SH-SY5Y (cell line): ENCODE results near the gene RMC1.

Source experiments
- GATA2 ChIP-seq: IDR thresholded peaks from 2 replicates; pipeline ENCODE4 v1.6.1; 2011; ENCODE audit warnings: mild to moderate bottlenecking, low read depth, low read length
- GATA3 ChIP-seq: IDR thresholded peaks from 2 replicates; pipeline ENCODE4 v1.6.1; 2011; ENCODE audit warnings: low read depth, mild to moderate bottlenecking, low read length, moderate library complexity

GRCh38 chr18:23547846-23548245 lies 44.5 kb downstream of the RMC1 start:
- TF ChIP-seq GATA2: no peak
- TF ChIP-seq GATA3: no peak
